ENCODE measurements around the gene RABGAP1L. TPM values are rescaled to one million over a fixed set of nuclear protein-coding genes. Genes with fewer than 3 reads are reported as not detected.

Gene RABGAP1L
- total RNA-seq, 4 donors from 2014 or later = 48.2 to 102 (median 59.1) TPM

GRCh38 chr1:174736831-174737230, 577.5 kb downstream of the RABGAP1L start:
- H3K9me3 ChIP-seq = no peaks in the 10 kb centered on the region
- DNase-seq (ENCODE audit: low spot score in 2 of 2) = no peak
- H3K27me3 ChIP-seq = no peaks in the 10 kb centered on the region
- H3K4me1 ChIP-seq = no peaks in the 10 kb centered on the region
- TF ChIP-seq, protein P1, sequence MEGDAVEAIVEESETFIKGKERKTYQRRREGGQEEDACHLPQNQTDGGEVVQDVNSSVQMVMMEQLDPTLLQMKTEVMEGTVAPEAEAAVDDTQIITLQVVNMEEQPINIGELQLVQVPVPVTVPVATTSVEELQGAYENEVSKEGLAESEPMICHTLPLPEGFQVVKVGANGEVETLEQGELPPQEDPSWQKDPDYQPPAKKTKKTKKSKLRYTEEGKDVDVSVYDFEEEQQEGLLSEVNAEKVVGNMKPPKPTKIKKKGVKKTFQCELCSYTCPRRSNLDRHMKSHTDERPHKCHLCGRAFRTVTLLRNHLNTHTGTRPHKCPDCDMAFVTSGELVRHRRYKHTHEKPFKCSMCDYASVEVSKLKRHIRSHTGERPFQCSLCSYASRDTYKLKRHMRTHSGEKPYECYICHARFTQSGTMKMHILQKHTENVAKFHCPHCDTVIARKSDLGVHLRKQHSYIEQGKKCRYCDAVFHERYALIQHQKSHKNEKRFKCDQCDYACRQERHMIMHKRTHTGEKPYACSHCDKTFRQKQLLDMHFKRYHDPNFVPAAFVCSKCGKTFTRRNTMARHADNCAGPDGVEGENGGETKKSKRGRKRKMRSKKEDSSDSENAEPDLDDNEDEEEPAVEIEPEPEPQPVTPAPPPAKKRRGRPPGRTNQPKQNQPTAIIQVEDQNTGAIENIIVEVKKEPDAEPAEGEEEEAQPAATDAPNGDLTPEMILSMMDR (IDR thresholded peaks at IDR 0.05) = no peak
- no peak for TF ChIP-seq EP300 (IDR thresholded peaks at IDR 0.05)
- no peak for TF ChIP-seq POLR2AphosphoS5 (IDR thresholded peaks at IDR 0.05)
- TF ChIP-seq POLR2A (IDR thresholded peaks at IDR 0.05) = no peak
- 86% methylated on average over 2 of the region's 2 CpGs for WGBS
- H3K27ac ChIP-seq = no peak overlapping the region
- no peaks in the 10 kb centered on the region for H3K36me3 ChIP-seq
- no peak overlapping the region for H3K4me3 ChIP-seq

- WGBS = 48% methylated on average over 2 of the region's 2 CpGs
Measured at GRCh38 chr1:174740249-174740968, 581.1 kb downstream of the RABGAP1L start.

GRCh38 chr1:174742805-174743653, 583.7 kb downstream of the RABGAP1L start:
- Histone ChIP-seq H3K27me3 (no peaks in the 10 kb centered on the region), H3K4me1 (no peaks in the 10 kb centered on the region), H3K9me3 (no peaks in the 10 kb centered on the region), H3K4me3 (no peak overlapping the region), H3K36me3 (no peaks in the 10 kb centered on the region), H3K27ac (no peak overlapping the region)
- TF ChIP-seq POLR2A (IDR thresholded peaks at IDR 0.05) (no peak), POLR2AphosphoS5 (IDR thresholded peaks at IDR 0.05) (no peak), EP300 (IDR thresholded peaks at IDR 0.05) (no peak)
- TF ChIP-seq, protein P1 (IDR thresholded peaks at IDR 0.05) = no peak
- 74% methylated on average over 3 of the region's 3 CpGs for WGBS
- no peak for DNase-seq (ENCODE audit: low spot score in 2 of 2)

More at GRCh38 chr1:174740249-174740968, 581.1 kb downstream of the RABGAP1L start:
- no peaks in the 10 kb centered on the region for H3K36me3 ChIP-seq
- no peaks in the 10 kb centered on the region for H3K4me1 ChIP-seq
- TF ChIP-seq POLR2AphosphoS5 (IDR thresholded peaks at IDR 0.05) = no peak
- TF ChIP-seq, protein P1 (IDR thresholded peaks at IDR 0.05) = no peak
- no peak for TF ChIP-seq POLR2A (IDR thresholded peaks at IDR 0.05)
- TF ChIP-seq EP300 (IDR thresholded peaks at IDR 0.05) = no peak
- no peak for DNase-seq (ENCODE audit: low spot score in 2 of 2)
- no peaks in the 10 kb centered on the region for H3K9me3 ChIP-seq
- no peak overlapping the region for H3K27ac ChIP-seq
- H3K4me3 ChIP-seq = no peak overlapping the region
- no peaks in the 10 kb centered on the region for H3K27me3 ChIP-seq

- WGBS = 37% methylated on average over 4 of the region's 4 CpGs
- no peak overlapping the region for H3K4me3 ChIP-seq
- no peaks in the 10 kb centered on the region for H3K27me3 ChIP-seq
- no peaks in the 10 kb centered on the region for H3K4me1 ChIP-seq
- H3K9me3 ChIP-seq = no peaks in the 10 kb centered on the region
- H3K36me3 ChIP-seq = no peaks in the 10 kb centered on the region
- no peak for DNase-seq (ENCODE audit: low spot score in 2 of 2)
- TF ChIP-seq, protein P1 (IDR thresholded peaks at IDR 0.05) = peak; percentile 48
- no peak for TF ChIP-seq POLR2AphosphoS5 (IDR thresholded peaks at IDR 0.05)
- H3K27ac ChIP-seq = no peak overlapping the region
Measured at GRCh38 chr1:174743654-174744561, 584.6 kb downstream of the RABGAP1L start.
